Ishikawa (cell line): ENCODE results near the gene COL26A1.

Source experiments
- EP300 ChIP-seq: IDR thresholded peaks from 2 replicates; pipeline ENCODE4 v1.6.1; 2012; ENCODE audit warnings: borderline replicate concordance
- MAX ChIP-seq: IDR thresholded peaks from 2 replicates; pipeline ENCODE4 v1.6.1; 2012
- NFIC ChIP-seq: IDR thresholded peaks from 2 replicates; pipeline ENCODE4 v1.6.1; 2012
- RAD21 ChIP-seq: IDR thresholded peaks from 2 replicates; pipeline ENCODE4 v1.6.1; 2012; ENCODE audit warnings: low read depth
- TAF1 ChIP-seq: IDR thresholded peaks from 2 replicates; pipeline ENCODE4 v1.6.1; 2012; ENCODE audit warnings: low read depth, mild to moderate bottlenecking
- TCF12 ChIP-seq: IDR thresholded peaks from 2 replicates; pipeline ENCODE4 v1.6.1; 2012; ENCODE audit warnings: low read depth
- YY1 ChIP-seq: IDR thresholded peaks from 2 replicates; pipeline ENCODE4 v1.6.1; 2012; ENCODE audit warnings: low read depth

DNA sequence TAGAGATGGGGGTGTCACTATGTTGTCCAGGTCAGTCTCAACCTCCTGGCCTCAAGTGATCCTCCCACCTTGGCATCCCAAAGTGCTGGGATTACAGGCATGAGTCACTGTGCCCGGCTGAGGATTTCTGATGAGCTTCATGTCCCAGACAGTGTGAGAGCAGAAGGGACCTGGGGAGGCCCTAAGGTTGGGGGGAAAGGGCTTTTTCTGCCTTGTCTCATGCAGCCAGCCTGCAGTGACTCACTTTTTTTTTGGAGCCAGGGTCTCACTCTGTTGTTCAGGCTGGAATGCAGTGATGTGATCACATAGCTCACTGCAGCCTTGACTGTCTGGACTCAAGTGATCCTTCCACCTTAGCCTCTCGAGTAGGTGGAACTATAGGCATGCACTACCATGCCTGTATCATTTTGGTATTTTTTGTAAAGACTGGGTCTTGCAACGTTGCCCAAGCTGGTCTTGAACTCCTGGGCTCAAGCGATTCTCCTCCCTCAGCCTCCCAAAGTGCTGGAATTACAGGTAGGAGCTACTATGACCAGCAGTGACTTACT is 14.6 kb downstream of the COL26A1 start:
- no peak for TF ChIP-seq EP300
- no peak for TF ChIP-seq MAX
- TF ChIP-seq TCF12: no peak
- TF ChIP-seq RAD21: no peak
- TF ChIP-seq TAF1: no peak
- TF ChIP-seq YY1: no peak
- TF ChIP-seq NFIC: no peak
